ENCODE results near the gene FLRT3.

The FLRT3 gene

GRCh38 chr20:14360416-14360815 lies 23.0 kb upstream of the FLRT3 start:
- H3K27me3 ChIP-seq (ENCODE audit: control insufficient read depth in 5 of 5, insufficient read depth in 4 of 5, low read length in 5 of 5), result no peaks in the 10 kb centered on the region

GRCh38 chr20:14355791-14356190 lies 18.4 kb upstream of the FLRT3 start:
- Histone ChIP-seq H3K9me3 (ENCODE audit: control insufficient read depth in 5 of 5, low read length in 5 of 5) (no peaks in the 10 kb centered on the region), H3K27me3 (ENCODE audit: control insufficient read depth in 5 of 5, insufficient read depth in 4 of 5, low read length in 5 of 5) (no peaks in the 10 kb centered on the region), H3K27ac (ENCODE audit: low read depth, low read length) (no peak overlapping the region), H3K4me1 (ENCODE audit: control insufficient read depth in 5 of 5, insufficient read depth in 5 of 5, low read length in 5 of 5) (no peaks in the 10 kb centered on the region), H3K9ac (ENCODE audit: low read length in 5 of 5) (no peak overlapping the region), H3K4me3 (ENCODE audit: low read depth in 1 of 5, low read length in 5 of 5) (no peak overlapping the region), H3K36me3 (ENCODE audit: control insufficient read depth in 5 of 5, insufficient read depth in 5 of 5, low read length in 5 of 5) (no peaks in the 10 kb centered on the region)

More at GRCh38 chr20:14360416-14360815, 23.0 kb upstream of the FLRT3 start:
- H3K36me3 ChIP-seq (ENCODE audit: control insufficient read depth in 5 of 5, insufficient read depth in 5 of 5, low read length in 5 of 5), result no peaks in the 10 kb centered on the region
- no peaks in the 10 kb centered on the region for H3K4me1 ChIP-seq (ENCODE audit: control insufficient read depth in 5 of 5, insufficient read depth in 5 of 5, low read length in 5 of 5)
- H3K4me3 ChIP-seq (ENCODE audit: low read depth in 1 of 5, low read length in 5 of 5), result no peak overlapping the region
- no peak overlapping the region for H3K9ac ChIP-seq (ENCODE audit: low read length in 5 of 5)
- peaks cover 0 to 9% (median 3%) of the 10 kb centered on the region in 5 donors for H3K9me3 ChIP-seq (ENCODE audit: control insufficient read depth in 5 of 5, low read length in 5 of 5)
- no peak overlapping the region for H3K27ac ChIP-seq (ENCODE audit: low read depth, low read length)

- Histone ChIP-seq H3K9me3 (ENCODE audit: control insufficient read depth in 5 of 5, low read length in 5 of 5) (no peaks in the 10 kb centered on the region), H3K4me3 (ENCODE audit: low read depth in 1 of 5, low read length in 5 of 5) (no peak overlapping the region), H3K9ac (ENCODE audit: low read length in 5 of 5) (no peak overlapping the region), H3K27ac (ENCODE audit: low read depth, low read length) (no peak overlapping the region), H3K4me1 (ENCODE audit: control insufficient read depth in 5 of 5, insufficient read depth in 5 of 5, low read length in 5 of 5) (peaks cover 0 to 7% (median 6%) of the 10 kb centered on the region in 5 donors), H3K36me3 (ENCODE audit: control insufficient read depth in 5 of 5, insufficient read depth in 5 of 5, low read length in 5 of 5) (no peaks in the 10 kb centered on the region), H3K27me3 (ENCODE audit: control insufficient read depth in 5 of 5, insufficient read depth in 4 of 5, low read length in 5 of 5) (no peaks in the 10 kb centered on the region)
Measured at GRCh38 chr20:14344746-14345145, 7.3 kb upstream of the FLRT3 start.

- no peak overlapping the region for H3K27ac ChIP-seq (ENCODE audit: low read depth, low read length)
- no peaks in the 10 kb centered on the region for H3K36me3 ChIP-seq (ENCODE audit: control insufficient read depth in 5 of 5, insufficient read depth in 5 of 5, low read length in 5 of 5)
- no peak overlapping the region for H3K4me3 ChIP-seq (ENCODE audit: low read depth in 1 of 5, low read length in 5 of 5)
- no peaks in the 10 kb centered on the region for H3K27me3 ChIP-seq (ENCODE audit: control insufficient read depth in 5 of 5, insufficient read depth in 4 of 5, low read length in 5 of 5)
- peaks cover 0 to 7% (median 6%) of the 10 kb centered on the region in 5 donors for H3K4me1 ChIP-seq (ENCODE audit: control insufficient read depth in 5 of 5, insufficient read depth in 5 of 5, low read length in 5 of 5)
- H3K9ac ChIP-seq (ENCODE audit: low read length in 5 of 5), result no peak overlapping the region
- H3K9me3 ChIP-seq (ENCODE audit: control insufficient read depth in 5 of 5, low read length in 5 of 5), result no peaks in the 10 kb centered on the region
Measured at GRCh38 chr20:14343491-14344065, 6.2 kb upstream of the FLRT3 start.

- H3K27ac ChIP-seq (ENCODE audit: low read depth, low read length), result no peak overlapping the region
- no peaks in the 10 kb centered on the region for H3K9me3 ChIP-seq (ENCODE audit: control insufficient read depth in 5 of 5, low read length in 5 of 5)
- H3K9ac ChIP-seq (ENCODE audit: low read length in 5 of 5), result no peak overlapping the region
- no peak overlapping the region for H3K4me3 ChIP-seq (ENCODE audit: low read depth in 1 of 5, low read length in 5 of 5)
- H3K4me1 ChIP-seq (ENCODE audit: control insufficient read depth in 5 of 5, insufficient read depth in 5 of 5, low read length in 5 of 5), result peaks cover 0 to 7% (median 6%) of the 10 kb centered on the region in 5 donors
- no peaks in the 10 kb centered on the region for H3K27me3 ChIP-seq (ENCODE audit: control insufficient read depth in 5 of 5, insufficient read depth in 4 of 5, low read length in 5 of 5)
- no peaks in the 10 kb centered on the region for H3K36me3 ChIP-seq (ENCODE audit: control insufficient read depth in 5 of 5, insufficient read depth in 5 of 5, low read length in 5 of 5)
Measured at GRCh38 chr20:14342918-14343317, 5.5 kb upstream of the FLRT3 start.

- H3K27ac ChIP-seq (ENCODE audit: low read depth, low read length), result no peak overlapping the region
- no peak overlapping the region for H3K4me3 ChIP-seq (ENCODE audit: low read depth in 1 of 5, low read length in 5 of 5)
- H3K27me3 ChIP-seq (ENCODE audit: control insufficient read depth in 5 of 5, insufficient read depth in 4 of 5, low read length in 5 of 5), result no peaks in the 10 kb centered on the region
Measured at GRCh38 chr20:14341801-14342200, 4.4 kb upstream of the FLRT3 start.

GRCh38 chr20:14336686-14337085 lies 726 bp downstream of the FLRT3 start:
- Histone ChIP-seq H3K4me1 (ENCODE audit: control insufficient read depth in 5 of 5, insufficient read depth in 5 of 5, low read length in 5 of 5) (peaks cover 0 to 17% (median 10%) of the 10 kb centered on the region in 5 donors), H3K27ac (ENCODE audit: low read depth, low read length) (no peak overlapping the region), H3K9ac (ENCODE audit: low read length in 5 of 5) (peak overlapping the region in 2 of 5 donors; percentile 76 to 78), H3K36me3 (ENCODE audit: control insufficient read depth in 5 of 5, insufficient read depth in 5 of 5, low read length in 5 of 5) (no peaks in the 10 kb centered on the region), H3K4me3 (ENCODE audit: low read depth in 1 of 5, low read length in 5 of 5) (peak overlapping the region in 4 of 5 donors; percentile 57 to 89 (median 83)), H3K9me3 (ENCODE audit: control insufficient read depth in 5 of 5, low read length in 5 of 5) (no peaks in the 10 kb centered on the region), H3K27me3 (ENCODE audit: control insufficient read depth in 5 of 5, insufficient read depth in 4 of 5, low read length in 5 of 5) (no peaks in the 10 kb centered on the region)

More at GRCh38 chr20:14341801-14342200, 4.4 kb upstream of the FLRT3 start:
- H3K4me1 ChIP-seq (ENCODE audit: control insufficient read depth in 5 of 5, insufficient read depth in 5 of 5, low read length in 5 of 5), result peaks cover 0 to 15% (median 13%) of the 10 kb centered on the region in 5 donors
- H3K9me3 ChIP-seq (ENCODE audit: control insufficient read depth in 5 of 5, low read length in 5 of 5), result no peaks in the 10 kb centered on the region
- H3K36me3 ChIP-seq (ENCODE audit: control insufficient read depth in 5 of 5, insufficient read depth in 5 of 5, low read length in 5 of 5), result no peaks in the 10 kb centered on the region
- no peak overlapping the region for H3K9ac ChIP-seq (ENCODE audit: low read length in 5 of 5)

- Histone ChIP-seq H3K9me3 (ENCODE audit: control insufficient read depth in 5 of 5, low read length in 5 of 5) (no peaks in the 10 kb centered on the region), H3K36me3 (ENCODE audit: control insufficient read depth in 5 of 5, insufficient read depth in 5 of 5, low read length in 5 of 5) (no peaks in the 10 kb centered on the region), H3K27ac (ENCODE audit: low read depth, low read length) (no peak overlapping the region), H3K4me3 (ENCODE audit: low read depth in 1 of 5, low read length in 5 of 5) (no peak overlapping the region), H3K4me1 (ENCODE audit: control insufficient read depth in 5 of 5, insufficient read depth in 5 of 5, low read length in 5 of 5) (peaks cover 0 to 15% (median 8%) of the 10 kb centered on the region in 5 donors), H3K27me3 (ENCODE audit: control insufficient read depth in 5 of 5, insufficient read depth in 4 of 5, low read length in 5 of 5) (no peaks in the 10 kb centered on the region), H3K9ac (ENCODE audit: low read length in 5 of 5) (no peak overlapping the region)
Measured at GRCh38 chr20:14335052-14335451, 2.4 kb downstream of the FLRT3 start.

- H3K36me3 ChIP-seq (ENCODE audit: control insufficient read depth in 5 of 5, insufficient read depth in 5 of 5, low read length in 5 of 5), result no peaks in the 10 kb centered on the region
- H3K27ac ChIP-seq (ENCODE audit: low read depth, low read length), result no peak overlapping the region
- H3K4me1 ChIP-seq (ENCODE audit: control insufficient read depth in 5 of 5, insufficient read depth in 5 of 5, low read length in 5 of 5), result peaks cover 0 to 15% (median 8%) of the 10 kb centered on the region in 5 donors
- no peaks in the 10 kb centered on the region for H3K9me3 ChIP-seq (ENCODE audit: control insufficient read depth in 5 of 5, low read length in 5 of 5)
- H3K27me3 ChIP-seq (ENCODE audit: control insufficient read depth in 5 of 5, insufficient read depth in 4 of 5, low read length in 5 of 5), result no peaks in the 10 kb centered on the region
- H3K4me3 ChIP-seq (ENCODE audit: low read depth in 1 of 5, low read length in 5 of 5), result no peak overlapping the region
- no peak overlapping the region for H3K9ac ChIP-seq (ENCODE audit: low read length in 5 of 5)
Measured at GRCh38 chr20:14334306-14334930, 3.0 kb downstream of the FLRT3 start.

- H3K27me3 ChIP-seq (ENCODE audit: control insufficient read depth in 5 of 5, insufficient read depth in 4 of 5, low read length in 5 of 5), result no peaks in the 10 kb centered on the region
- H3K36me3 ChIP-seq (ENCODE audit: control insufficient read depth in 5 of 5, insufficient read depth in 5 of 5, low read length in 5 of 5), result no peaks in the 10 kb centered on the region
- no peak overlapping the region for H3K4me3 ChIP-seq (ENCODE audit: low read depth in 1 of 5, low read length in 5 of 5)
- H3K27ac ChIP-seq (ENCODE audit: low read depth, low read length), result no peak overlapping the region
- H3K4me1 ChIP-seq (ENCODE audit: control insufficient read depth in 5 of 5, insufficient read depth in 5 of 5, low read length in 5 of 5), result peaks cover 0 to 15% (median 8%) of the 10 kb centered on the region in 5 donors
- H3K9ac ChIP-seq (ENCODE audit: low read length in 5 of 5), result no peak overlapping the region
- no peaks in the 10 kb centered on the region for H3K9me3 ChIP-seq (ENCODE audit: control insufficient read depth in 5 of 5, low read length in 5 of 5)
Measured at GRCh38 chr20:14333721-14334120, 3.7 kb downstream of the FLRT3 start.
